HCT116 (cell line): ENCODE results near the gene NPFFR1. TPM values are rescaled to one million over a fixed set of nuclear protein-coding genes. Genes with fewer than 3 reads are reported as not detected.

ENCODE experiments used
- ATAC-seq: fragments of 200-7000 bp; cut with Tn5 transposase; 2 replicates; pipeline ENCODE4 v1.9.1; 2020; ENCODE audit warnings: mild to moderate bottlenecking, moderate library complexity
- BruUV-seq: library from RNA; stranded (reverse); fragments of 400-500 nt; replicated peaks from 2 replicates; lab custom pipeline; 2021; lab: Mats Ljungman, UMichigan
- CTCF ChIA-PET: fragments of 300-600 bp; sonication (Branson Sonifier 250); formaldehyde crosslinking; loops from one replicate; lab custom pipeline; 2021; ENCODE audit warnings: antibody characterized with exemption; lab: Charles Lee
- POLR2A ChIA-PET: fragments of 300-600, 350-600 bp; sonication (Branson Sonifier 250); formaldehyde crosslinking; loops from one replicate; lab custom pipeline; 2021; ENCODE audit warnings: antibody characterized with exemption; lab: Charles Lee
- RAD21 ChIA-PET, 2 experiments: fragments of 300-600 bp; sonication (Branson Sonifier 250); formaldehyde crosslinking; loops; one replicate each; lab custom pipeline; 2023; ENCODE audit warnings: low total read pairs in 2 of 2; ENCODE audit not compliant: uncharacterized antibody in 2 of 2, unreplicated experiment in 2 of 2, low non-redundant PET in 1 of 2; lab: Charles Lee
- DNase-seq: peaks from one replicate; pipeline ENCODE4 v3.0.0-alpha.2; 2010; ENCODE audit warnings: low read depth, low spot score
- H2AFZ ChIP-seq: fragments of 200-600 bp; shearing (Covaris generic), sonication (generic); 2 replicates; pipeline ENCODE4 v1.6.1; 2017; ENCODE audit warnings: low read depth, mixed run types, mixed read lengths, antibody characterized with exemption, low read length; ENCODE audit not compliant: poor library complexity, severe bottlenecking
- H3K27ac ChIP-seq: 2 replicates; pipeline ENCODE4 v1.5.1; 2012; ENCODE audit warnings: low read depth, low read length
- H3K27me3 ChIP-seq: fragments of 200-600 bp; sonication (generic); 2 replicates; pipeline ENCODE4 v1.6.1; 2016; ENCODE audit warnings: mixed run types, low read length, mixed read lengths; ENCODE audit not compliant: insufficient read depth
- H3K36me3 ChIP-seq, 2 experiments: fragments of 200-500 bp in 1 of 2; fragments of 200-600 bp in 1 of 2; sonication (Bioruptor generic) in 1 of 2; sonication (generic) in 1 of 2; 2 replicates each; pipeline versions ENCODE4 v1.5.1 to v1.6.1; 2014 to 2016; ENCODE audit warnings: low read length in 2 of 2, inconsistent platforms in 1 of 2, mixed read lengths in 1 of 2, mixed run types in 1 of 2; ENCODE audit not compliant: insufficient read depth in 2 of 2, control insufficient read depth in 1 of 2
- H3K4me1 ChIP-seq, 2 experiments: fragments of 200-600 bp in 1 of 2; sonication (generic) in 1 of 2; 2 replicates each; pipeline versions ENCODE4 v1.5.1 to v1.6.1; 2012 to 2017; ENCODE audit warnings: low read length in 2 of 2, inconsistent platforms in 1 of 2, mild to moderate bottlenecking in 1 of 2, mixed read lengths in 1 of 2, mixed run types in 1 of 2, moderate library complexity in 1 of 2; ENCODE audit not compliant: insufficient read depth in 2 of 2, control insufficient read depth in 1 of 2
- H3K4me2 ChIP-seq: fragments of 200-600 bp; sonication (generic); 2 replicates; pipeline ENCODE4 v1.6.1; 2017; ENCODE audit warnings: mixed run types, low read length, mixed read lengths
- H3K4me3 ChIP-seq, 2 experiments: fragments of 200-600 bp in 1 of 2; sonication (generic) in 1 of 2; replicated peaks in 1 of 2; 2 replicates each; pipeline ENCODE4 v1.5.1; 2011 to 2016; ENCODE audit warnings: low read length in 2 of 2, control low read depth in 1 of 2, low read depth in 1 of 2, mild to moderate bottlenecking in 1 of 2, mixed read lengths in 1 of 2, mixed run types in 1 of 2
- H3K79me2 ChIP-seq: fragments of 200-600 bp; sonication (generic); 2 replicates; pipeline ENCODE4 v1.6.1; 2017; ENCODE audit warnings: mild to moderate bottlenecking, mixed run types, low read length, moderate library complexity, mixed read lengths; ENCODE audit not compliant: insufficient read depth
- H3K9ac ChIP-seq: fragments of 200-600 bp; sonication (generic); 2 replicates; pipeline ENCODE4 v1.6.1; 2016; ENCODE audit warnings: low read length, mixed read lengths
- H3K9me2 ChIP-seq: fragments of 200-600 bp; sonication (generic), shearing (Covaris generic); 2 replicates; pipeline ENCODE4 v1.6.1; 2017; ENCODE audit warnings: mixed run types, mild to moderate bottlenecking, moderate library complexity; ENCODE audit not compliant: insufficient read depth
- H3K9me3 ChIP-seq, 2 experiments: fragments of 200-500 bp in 1 of 2; fragments of 200-600 bp in 1 of 2; sonication (Bioruptor generic) in 1 of 2; sonication (generic) in 1 of 2; 2 replicates each; pipeline ENCODE4 v1.6.1; 2014 to 2017; ENCODE audit warnings: low read length in 2 of 2, mixed read lengths in 2 of 2, inconsistent platforms in 1 of 2, low read depth in 1 of 2, mild to moderate bottlenecking in 1 of 2, mixed run types in 1 of 2, moderate library complexity in 1 of 2; ENCODE audit not compliant: control insufficient read depth in 1 of 2, insufficient read depth in 1 of 2
- H4K20me1 ChIP-seq: fragments of 200-600 bp; sonication (generic), shearing (Covaris generic); 2 replicates; pipeline ENCODE4 v1.6.1; 2017; ENCODE audit warnings: mixed run types, mild to moderate bottlenecking, moderate library complexity; ENCODE audit not compliant: insufficient read depth
- ATF3 ChIP-seq: IDR thresholded peaks from 2 replicates; pipeline ENCODE4 v1.6.1; 2012
- CBX3 ChIP-seq: IDR thresholded peaks from 2 replicates; pipeline ENCODE4 v1.6.1; 2012; ENCODE audit warnings: low read depth
- CEBPB ChIP-seq: IDR thresholded peaks from 2 replicates; pipeline ENCODE4 v1.6.1; 2012; ENCODE audit warnings: low read depth
- CTCF ChIP-seq, 3 experiments: fragments of 200-600 bp in 1 of 3; sonication (generic) in 1 of 3; IDR thresholded peaks in 2 of 3; conservative IDR thresholded peaks in 1 of 3; 2 replicates each; pipeline ENCODE4 v1.5.1; 2012 to 2017; ENCODE audit warnings: low read depth in 2 of 3, low read length in 2 of 3, antibody characterized with exemption in 1 of 3, borderline replicate concordance in 1 of 3, control low read depth in 1 of 3, mild to moderate bottlenecking in 1 of 3, mixed read lengths in 1 of 3, mixed run types in 1 of 3, moderate library complexity in 1 of 3; ENCODE audit not compliant: insufficient read depth in 1 of 3
- EGR1 ChIP-seq: IDR thresholded peaks from 2 replicates; pipeline ENCODE4 v1.6.1; 2012; ENCODE audit warnings: low read depth
- EZH2 ChIP-seq: fragments of 200-600 bp; sonication (generic); IDR thresholded peaks from 2 replicates; pipeline ENCODE4 v1.6.1; 2017; ENCODE audit warnings: antibody characterized with exemption, mixed run types
- EZH2phosphoT487 ChIP-seq: fragments of 200-600 bp; IDR thresholded peaks from 2 replicates; pipeline ENCODE4 v1.6.1; 2018; ENCODE audit warnings: antibody characterized with exemption, borderline replicate concordance
- FOSL1 ChIP-seq: IDR thresholded peaks from 2 replicates; pipeline ENCODE4 v1.6.1; 2012; ENCODE audit warnings: low read depth
- JUND ChIP-seq: IDR thresholded peaks from 2 replicates; pipeline ENCODE4 v1.6.1; 2012
- MAX ChIP-seq: IDR thresholded peaks from 2 replicates; pipeline ENCODE4 v1.6.1; 2012
- POLR2A ChIP-seq: IDR thresholded peaks from 2 replicates; pipeline ENCODE4 v1.7.0; 2011; ENCODE audit warnings: borderline replicate concordance; ENCODE audit not compliant: insufficient read depth, insufficient read length; ENCODE audit errors: extremely low read depth
- POLR2AphosphoS5 ChIP-seq: IDR thresholded peaks from 2 replicates; pipeline ENCODE4 v1.6.1; 2011; ENCODE audit warnings: mild to moderate bottlenecking, low read depth, low read length, moderate library complexity
- RAD21 ChIP-seq: IDR thresholded peaks from 2 replicates; pipeline ENCODE4 v1.6.1; 2012; ENCODE audit warnings: low read depth, mild to moderate bottlenecking
- REST ChIP-seq: IDR thresholded peaks from 2 replicates; pipeline ENCODE4 v1.6.1; 2012; ENCODE audit warnings: low read depth
- SIN3A ChIP-seq: IDR thresholded peaks from 2 replicates; pipeline ENCODE4 v1.6.1; 2012; ENCODE audit warnings: low read depth
- SP1 ChIP-seq: IDR thresholded peaks from 2 replicates; pipeline ENCODE4 v1.6.1; 2012; ENCODE audit warnings: low read depth
- TCF7L2 ChIP-seq: IDR thresholded peaks from 2 replicates; pipeline ENCODE4 v1.7.0; 2011; ENCODE audit warnings: borderline replicate concordance, inconsistent platforms; ENCODE audit not compliant: insufficient read depth, insufficient read length; ENCODE audit errors: extremely low read depth
- ZBTB33 ChIP-seq: IDR thresholded peaks from 2 replicates; pipeline ENCODE4 v1.6.1; 2011; ENCODE audit warnings: mild to moderate bottlenecking, low read length, moderate library complexity; ENCODE audit not compliant: insufficient replicate concordance; ENCODE audit errors: extremely low read depth
- ZNF274 ChIP-seq: fragments of 200-500 bp; sonication (Bioruptor generic); IDR thresholded peaks from 2 replicates; pipeline ENCODE4 v1.6.1; 2014; ENCODE audit warnings: mild to moderate bottlenecking, low read depth, low read length, inconsistent platforms
- intact Hi-C: fragments of 100-400 bp; cut with micrococcal nuclease; formaldehyde crosslinking; loops from 2 replicates; pipeline ENCODE4 v1.10.0; 2022
- total RNA-seq: library from RNA; stranded (reverse); gene quantifications from one replicate; pipeline ENCODE4 v1.2.1, GENCODE V29; 2021; ENCODE audit not compliant: unreplicated experiment

The NPFFR1 gene
- total RNA-seq, 1 experiment from 2014 or later: 0.02 TPM

GRCh38 chr10:70292004-70292403 lies 8.2 kb upstream of the NPFFR1 start:
- no peaks in the 10 kb centered on the region for H3K9me2 ChIP-seq
- H3K4me2 ChIP-seq: no peak overlapping the region
- no peaks in the 10 kb centered on the region for H3K9me3 ChIP-seq
- no peak for ATAC-seq
- H3K27ac ChIP-seq: no peak overlapping the region
- intact Hi-C loops: no loop called here
- no peaks in the 10 kb centered on the region for H3K27me3 ChIP-seq
- no peak for TF ChIP-seq CEBPB
- TF ChIP-seq ZBTB33: no peak
- TF ChIP-seq ZNF274: no peak
- TF ChIP-seq REST: no peak
- no peak for TF ChIP-seq CTCF (IDR thresholded peaks at IDR 0.05 in 2 of 3, conservative IDR thresholded peaks at IDR 0.05 in 1 of 3; ENCODE audit: borderline replicate concordance in 1 of 3, insufficient read depth in 1 of 3, low read depth in 2 of 3, low read length in 2 of 3)
- no peak for TF ChIP-seq POLR2A
- TF ChIP-seq SP1: no peak
- no peak for TF ChIP-seq EZH2
- TF ChIP-seq EZH2phosphoT487: no peak
- TF ChIP-seq MAX: no peak
- no peak for TF ChIP-seq JUND
- TF ChIP-seq EGR1: no peak
- TF ChIP-seq POLR2AphosphoS5: no peak
- TF ChIP-seq ATF3: no peak
- TF ChIP-seq CBX3: no peak
- TF ChIP-seq RAD21: no peak
- no peak for TF ChIP-seq FOSL1
- TF ChIP-seq TCF7L2: no peak
- TF ChIP-seq SIN3A: no peak
- TF ChIP-seq, all 23 proteins: peak for 0
- Histone ChIP-seq H3K36me3 (no peaks in the 10 kb centered on the region), H4K20me1 (no peaks in the 10 kb centered on the region), H2AFZ (no peak overlapping the region), H3K79me2 (no peaks in the 10 kb centered on the region), H3K9ac (no peak overlapping the region), H3K4me3 (no peak overlapping the region), H3K4me1 (peaks cover 23 to 38% of the 10 kb centered on the region in 2 experiments)
- POLR2A ChIA-PET: no interaction called here
- BruUV-seq: no TSS peak
- CTCF ChIA-PET: interaction anchor here (1.1 kb wide), 1 partner anchor 95 kb away, joined by 3 read pairs; no protein-coding TSS in a partner anchor
- RAD21 ChIA-PET: no interaction called here
- no peak for DNase-seq
